Measurements from ENCODE around the gene RNU1-1. TPM values are rescaled to one million over a fixed set of nuclear protein-coding genes. Genes with fewer than 3 reads are reported as not detected.
A peak's percentile ranks its signal among the peaks of the same experiment; 100 is the strongest.
"Not testable (repeated sequence)": the region's sequence is repeated elsewhere in the genome, so short reads cannot be mapped to it uniquely, and the experiment has no call there.

RNU1-1 gene
- total RNA-seq (8,605 TPM), polyA plus RNA-seq (ENCODE audit: insufficient read depth, low read depth, low replicate concordance) (26.8 TPM)
- long read RNA-seq, donor 1 = 0 reads
- long read RNA-seq, donor 2 = 0 reads
- long read RNA-seq, donor 3 = 0 reads
- long read RNA-seq, donor 4 = 0 reads
- long read RNA-seq, donor 5 = 0 reads
- long read RNA-seq, donor 6 = 0 reads
- long read RNA-seq, donor 7 = 0 reads
- long read RNA-seq, donor 8 = 0 reads
- long read RNA-seq, donor 9 = 0 reads
- long read RNA-seq, donor 10 = 0 reads

DNA sequence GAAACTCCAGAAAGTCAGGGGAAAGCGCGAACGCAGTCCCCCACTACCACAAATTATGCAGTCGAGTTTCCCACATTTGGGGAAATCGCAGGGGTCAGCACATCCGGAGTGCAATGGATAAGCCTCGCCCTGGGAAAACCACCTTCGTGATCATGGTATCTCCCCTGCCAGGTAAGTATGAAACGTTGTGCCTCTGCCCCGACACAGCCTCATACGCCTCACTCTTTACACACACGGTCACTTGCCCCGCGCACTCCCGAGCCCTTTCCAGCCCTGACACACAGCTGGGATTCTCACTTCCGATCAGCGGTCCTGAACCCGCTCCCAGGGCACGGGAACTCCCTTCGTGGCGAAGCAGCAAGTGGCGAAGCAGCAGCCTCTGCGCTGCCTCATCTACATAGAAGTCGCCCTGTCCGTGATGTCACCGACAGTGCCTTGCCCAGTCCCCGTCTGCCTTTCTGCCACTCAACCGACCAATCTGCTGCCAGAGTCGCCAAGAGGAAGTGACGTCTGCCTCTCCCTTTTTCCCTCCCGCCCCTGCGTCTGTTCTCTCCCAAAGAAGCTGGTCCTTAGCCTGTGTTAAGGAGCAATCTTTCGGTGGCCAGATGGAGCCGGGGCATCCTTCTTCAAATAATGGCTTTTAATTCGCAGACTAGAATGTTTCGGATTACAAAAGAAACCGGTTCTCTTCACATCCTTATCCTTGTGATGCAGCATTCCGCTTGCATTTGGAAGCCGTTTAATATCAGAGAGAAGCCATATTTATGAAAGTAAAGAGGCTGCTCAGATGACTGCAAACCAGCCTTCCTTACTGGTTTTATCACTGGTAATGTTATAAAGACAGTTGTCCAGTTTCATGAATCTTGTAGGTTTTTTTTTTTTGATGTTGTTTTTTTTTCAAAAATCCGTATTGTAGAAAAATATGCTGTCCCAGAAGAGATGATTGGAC is at the start of gene RNU1-1:
Gene RNU1-1, minus strand, starts transcription at position 179 of the 949 bp plus-strand sequence.
- H3K9me3 ChIP-seq (ENCODE audit: control insufficient read depth in 2 of 3, insufficient read depth in 1 of 3, low read length in 3 of 3); H3K4me1 ChIP-seq (ENCODE audit: control insufficient read depth in 2 of 3, insufficient read depth in 2 of 3, low read depth in 1 of 3, low read length in 3 of 3); H3K36me3 ChIP-seq (ENCODE audit: control insufficient read depth in 2 of 3, insufficient read depth in 3 of 3, low read length in 3 of 3); H3K27me3 ChIP-seq (ENCODE audit: control insufficient read depth, insufficient read depth, low read length); intact Hi-C loops (cut with DNase I): not testable (repeated sequence)
- DNase-seq (peak; percentile 85 to 95 (median 92)), FAIRE-seq (peak; percentile 83)
- Histone ChIP-seq H3K27ac (ENCODE audit: low read depth in 2 of 2, low read length in 2 of 2) (peak within 1 kb of the TSS; percentile 88 to 93), H3K9ac (ENCODE audit: low read length in 3 of 3) (peak within 1 kb of the TSS in 2 of 3 donors; percentile 53 to 61), H3K4me3 (ENCODE audit: low read length in 3 of 3) (peak within 1 kb of the TSS; percentile 44 to 68 (median 52))

DNA sequence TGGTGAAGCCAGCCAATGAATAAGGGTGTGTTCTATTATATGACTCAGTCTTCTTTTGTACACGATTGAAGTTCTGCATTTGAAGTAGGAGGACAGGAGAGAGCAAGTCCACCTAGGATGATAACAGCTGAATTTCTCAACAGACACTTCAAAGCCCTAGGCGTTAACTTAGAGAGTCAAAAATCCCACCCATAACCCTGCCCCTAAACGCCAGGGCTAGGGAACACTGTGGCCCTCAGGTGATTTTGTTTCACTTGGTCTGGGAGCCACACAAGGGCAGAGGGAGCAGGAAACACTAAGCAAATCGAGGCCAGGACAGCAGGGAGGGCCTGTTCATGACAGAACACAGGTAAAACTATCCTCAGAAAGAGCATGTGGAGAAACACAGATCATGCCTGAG is 47.0 kb upstream of the RNU1-1 start:
- H3K36me3 ChIP-seq (ENCODE audit: control insufficient read depth in 2 of 3, insufficient read depth in 3 of 3, low read length in 3 of 3); H3K27ac ChIP-seq (ENCODE audit: low read depth in 2 of 2, low read length in 2 of 2); intact Hi-C loops (cut with DNase I); DNase-seq; H3K9me3 ChIP-seq (ENCODE audit: control insufficient read depth in 2 of 3, insufficient read depth in 1 of 3, low read length in 3 of 3); H3K27me3 ChIP-seq (ENCODE audit: control insufficient read depth, insufficient read depth, low read length); H3K9ac ChIP-seq (ENCODE audit: low read length in 3 of 3); FAIRE-seq; H3K4me3 ChIP-seq (ENCODE audit: low read length in 3 of 3); H3K4me1 ChIP-seq (ENCODE audit: control insufficient read depth in 2 of 3, insufficient read depth in 2 of 3, low read depth in 1 of 3, low read length in 3 of 3): not testable (repeated sequence)

DNA sequence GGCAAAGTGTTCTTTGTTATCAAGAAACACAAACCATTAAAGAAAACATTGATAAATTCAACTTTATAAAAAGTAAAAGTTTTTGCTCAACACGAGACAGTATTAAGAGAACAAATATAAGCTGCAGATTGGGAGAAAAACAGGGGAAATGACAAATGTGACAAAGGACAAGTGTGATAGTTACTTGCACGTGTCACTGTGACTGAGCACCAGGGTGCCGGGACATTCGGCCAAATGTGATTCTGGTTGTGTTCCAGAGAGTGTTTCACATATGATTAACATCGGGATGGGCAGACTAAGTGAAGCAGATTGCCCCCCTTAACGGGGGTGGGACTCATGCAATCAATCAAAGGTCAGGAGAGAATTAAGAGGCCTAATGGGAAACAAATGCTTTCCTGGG is 46.4 kb upstream of the RNU1-1 start:
- intact Hi-C loops (cut with DNase I); FAIRE-seq; H3K4me3 ChIP-seq (ENCODE audit: low read length in 3 of 3); H3K4me1 ChIP-seq (ENCODE audit: control insufficient read depth in 2 of 3, insufficient read depth in 2 of 3, low read depth in 1 of 3, low read length in 3 of 3); DNase-seq; H3K27me3 ChIP-seq (ENCODE audit: control insufficient read depth, insufficient read depth, low read length); H3K27ac ChIP-seq (ENCODE audit: low read depth in 2 of 2, low read length in 2 of 2); H3K36me3 ChIP-seq (ENCODE audit: control insufficient read depth in 2 of 3, insufficient read depth in 3 of 3, low read length in 3 of 3); H3K9ac ChIP-seq (ENCODE audit: low read length in 3 of 3); H3K9me3 ChIP-seq (ENCODE audit: control insufficient read depth in 2 of 3, insufficient read depth in 1 of 3, low read length in 3 of 3): not testable (repeated sequence)

- H3K36me3 ChIP-seq (ENCODE audit: control insufficient read depth in 2 of 3, insufficient read depth in 3 of 3, low read length in 3 of 3); H3K27me3 ChIP-seq (ENCODE audit: control insufficient read depth, insufficient read depth, low read length); FAIRE-seq; H3K9ac ChIP-seq (ENCODE audit: low read length in 3 of 3); intact Hi-C loops (cut with DNase I); H3K27ac ChIP-seq (ENCODE audit: low read depth in 2 of 2, low read length in 2 of 2); DNase-seq; H3K4me1 ChIP-seq (ENCODE audit: control insufficient read depth in 2 of 3, insufficient read depth in 2 of 3, low read depth in 1 of 3, low read length in 3 of 3); H3K9me3 ChIP-seq (ENCODE audit: control insufficient read depth in 2 of 3, insufficient read depth in 1 of 3, low read length in 3 of 3); H3K4me3 ChIP-seq (ENCODE audit: low read length in 3 of 3): not testable (repeated sequence)
Observed at GRCh38 chr1:16559688-16560087, 45.6 kb upstream of the RNU1-1 start.

GRCh38 chr1:16557034-16557433 is 42.9 kb upstream of the RNU1-1 start:
- FAIRE-seq; H3K27ac ChIP-seq (ENCODE audit: low read depth in 2 of 2, low read length in 2 of 2); H3K9ac ChIP-seq (ENCODE audit: low read length in 3 of 3); H3K36me3 ChIP-seq (ENCODE audit: control insufficient read depth in 2 of 3, insufficient read depth in 3 of 3, low read length in 3 of 3); H3K4me3 ChIP-seq (ENCODE audit: low read length in 3 of 3); DNase-seq; H3K9me3 ChIP-seq (ENCODE audit: control insufficient read depth in 2 of 3, insufficient read depth in 1 of 3, low read length in 3 of 3); H3K27me3 ChIP-seq (ENCODE audit: control insufficient read depth, insufficient read depth, low read length); intact Hi-C loops (cut with DNase I); H3K4me1 ChIP-seq (ENCODE audit: control insufficient read depth in 2 of 3, insufficient read depth in 2 of 3, low read depth in 1 of 3, low read length in 3 of 3): not testable (repeated sequence)

DNA sequence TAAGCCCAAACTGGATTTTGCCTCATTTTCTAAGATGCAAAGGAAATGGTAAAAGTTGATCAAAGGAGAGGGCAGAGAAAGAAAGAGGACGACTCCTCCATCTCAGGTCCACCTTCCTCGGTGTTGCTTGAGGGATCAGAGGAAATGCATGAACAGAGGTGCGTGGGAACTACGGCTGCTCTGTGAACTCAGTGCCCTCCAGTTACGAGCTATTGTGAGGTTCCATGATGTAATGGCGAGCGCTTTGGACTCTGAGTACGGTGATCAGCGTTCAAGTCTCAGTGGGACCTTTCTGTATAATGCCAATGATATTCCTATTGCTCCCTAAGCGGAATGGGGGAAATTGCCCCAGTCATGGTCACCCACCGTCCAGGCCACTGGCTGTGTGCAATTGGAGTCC is 39.2 kb upstream of the RNU1-1 start:
- FAIRE-seq; H3K36me3 ChIP-seq (ENCODE audit: control insufficient read depth in 2 of 3, insufficient read depth in 3 of 3, low read length in 3 of 3); H3K27ac ChIP-seq (ENCODE audit: low read depth in 2 of 2, low read length in 2 of 2); intact Hi-C loops (cut with DNase I); H3K9me3 ChIP-seq (ENCODE audit: control insufficient read depth in 2 of 3, insufficient read depth in 1 of 3, low read length in 3 of 3); H3K9ac ChIP-seq (ENCODE audit: low read length in 3 of 3); DNase-seq; H3K27me3 ChIP-seq (ENCODE audit: control insufficient read depth, insufficient read depth, low read length); H3K4me3 ChIP-seq (ENCODE audit: low read length in 3 of 3); H3K4me1 ChIP-seq (ENCODE audit: control insufficient read depth in 2 of 3, insufficient read depth in 2 of 3, low read depth in 1 of 3, low read length in 3 of 3): not testable (repeated sequence)

GRCh38 chr1:16550212-16550918 is 36.3 kb upstream of the RNU1-1 start:
- H3K27me3 ChIP-seq (ENCODE audit: control insufficient read depth, insufficient read depth, low read length); H3K9ac ChIP-seq (ENCODE audit: low read length in 3 of 3); H3K27ac ChIP-seq (ENCODE audit: low read depth in 2 of 2, low read length in 2 of 2); DNase-seq; H3K4me1 ChIP-seq (ENCODE audit: control insufficient read depth in 2 of 3, insufficient read depth in 2 of 3, low read depth in 1 of 3, low read length in 3 of 3); H3K4me3 ChIP-seq (ENCODE audit: low read length in 3 of 3); H3K36me3 ChIP-seq (ENCODE audit: control insufficient read depth in 2 of 3, insufficient read depth in 3 of 3, low read length in 3 of 3); H3K9me3 ChIP-seq (ENCODE audit: control insufficient read depth in 2 of 3, insufficient read depth in 1 of 3, low read length in 3 of 3); FAIRE-seq; intact Hi-C loops (cut with DNase I): not testable (repeated sequence)

DNA sequence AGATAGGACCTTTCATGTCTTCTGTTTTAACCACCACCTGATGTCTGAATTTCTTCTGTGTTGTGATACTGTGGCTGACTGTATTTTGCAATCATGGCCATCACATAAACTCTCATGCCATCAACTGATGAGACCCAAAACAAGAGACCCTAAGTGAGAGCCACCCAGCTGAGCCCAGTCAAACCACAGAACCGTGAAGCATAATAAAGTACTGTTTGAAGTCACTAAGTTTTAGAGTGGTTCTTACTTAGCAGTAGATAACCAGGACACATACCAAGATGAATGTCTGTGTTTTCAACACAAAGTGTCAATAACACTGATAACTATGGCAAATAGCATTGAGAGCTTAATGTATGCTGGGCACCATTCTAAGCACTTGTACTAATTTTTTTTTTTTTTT is 35.5 kb upstream of the RNU1-1 start:
- DNase-seq; intact Hi-C loops (cut with DNase I); H3K4me3 ChIP-seq (ENCODE audit: low read length in 3 of 3); H3K9me3 ChIP-seq (ENCODE audit: control insufficient read depth in 2 of 3, insufficient read depth in 1 of 3, low read length in 3 of 3); H3K27me3 ChIP-seq (ENCODE audit: control insufficient read depth, insufficient read depth, low read length); H3K9ac ChIP-seq (ENCODE audit: low read length in 3 of 3); H3K36me3 ChIP-seq (ENCODE audit: control insufficient read depth in 2 of 3, insufficient read depth in 3 of 3, low read length in 3 of 3); H3K27ac ChIP-seq (ENCODE audit: low read depth in 2 of 2, low read length in 2 of 2); H3K4me1 ChIP-seq (ENCODE audit: control insufficient read depth in 2 of 3, insufficient read depth in 2 of 3, low read depth in 1 of 3, low read length in 3 of 3); FAIRE-seq: not testable (repeated sequence)
